T-helper 2 cell treated with Interferon-gamma antibody and Interleukin-4, amounts not matched to agents 5 μg/mL and 100 μg/mL, for 36 hours (primary cell): ENCODE data around the gene COX7C.
"Not testable (repeated sequence)": the region's sequence is repeated elsewhere in the genome, so short reads cannot be mapped to it uniquely, and the experiment has no call there.

Source experiments
- DNase-seq: peaks from one replicate; pipeline ENCODE4 v3.0.0; 2021; ENCODE audit warnings: low spot score
- H3K27ac Mint-ChIP-seq: one replicate; pipeline ENCODE4 v1.8.0; 2021; ENCODE audit warnings: mild to moderate bottlenecking, mixed read lengths
- H3K27me3 Mint-ChIP-seq: one replicate; pipeline ENCODE4 v1.8.0; 2021; ENCODE audit warnings: low read depth, mixed read lengths
- H3K36me3 Mint-ChIP-seq: one replicate; pipeline ENCODE4 v1.8.0; 2021; ENCODE audit warnings: low read depth, mixed read lengths
- H3K4me1 Mint-ChIP-seq: one replicate; pipeline ENCODE4 v1.8.0; 2021; ENCODE audit warnings: low read depth, mixed read lengths
- H3K4me3 Mint-ChIP-seq: one replicate; pipeline ENCODE4 v1.8.0; 2022; ENCODE audit warnings: mild to moderate bottlenecking, moderate library complexity, mixed read lengths
- H3K9me3 Mint-ChIP-seq: one replicate; pipeline ENCODE4 v1.8.0; 2021; ENCODE audit warnings: mixed read lengths

The COX7C gene, protein sequence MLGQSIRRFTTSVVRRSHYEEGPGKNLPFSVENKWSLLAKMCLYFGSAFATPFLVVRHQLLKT

GRCh38 chr5:86617756-86618576 is at the start of gene COX7C:
COX7C (plus strand) TSS chr5:86617941; CDS start chr5:86618056, 115 bp downstream.
- Mint-ChIP-seq H3K4me1 (peaks cover 18% of the 10 kb centered on the region), H3K27ac (peak within 1 kb of the TSS; percentile 99), H3K27me3 (peaks cover 6% of the 10 kb centered on the region), H3K9me3 (peaks cover 10% of the 10 kb centered on the region), H3K36me3 (peaks cover 47% of the 10 kb centered on the region), H3K4me3 (peak within 1 kb of the TSS; percentile 100)
- DNase-seq = peak; percentile 90

DNA sequence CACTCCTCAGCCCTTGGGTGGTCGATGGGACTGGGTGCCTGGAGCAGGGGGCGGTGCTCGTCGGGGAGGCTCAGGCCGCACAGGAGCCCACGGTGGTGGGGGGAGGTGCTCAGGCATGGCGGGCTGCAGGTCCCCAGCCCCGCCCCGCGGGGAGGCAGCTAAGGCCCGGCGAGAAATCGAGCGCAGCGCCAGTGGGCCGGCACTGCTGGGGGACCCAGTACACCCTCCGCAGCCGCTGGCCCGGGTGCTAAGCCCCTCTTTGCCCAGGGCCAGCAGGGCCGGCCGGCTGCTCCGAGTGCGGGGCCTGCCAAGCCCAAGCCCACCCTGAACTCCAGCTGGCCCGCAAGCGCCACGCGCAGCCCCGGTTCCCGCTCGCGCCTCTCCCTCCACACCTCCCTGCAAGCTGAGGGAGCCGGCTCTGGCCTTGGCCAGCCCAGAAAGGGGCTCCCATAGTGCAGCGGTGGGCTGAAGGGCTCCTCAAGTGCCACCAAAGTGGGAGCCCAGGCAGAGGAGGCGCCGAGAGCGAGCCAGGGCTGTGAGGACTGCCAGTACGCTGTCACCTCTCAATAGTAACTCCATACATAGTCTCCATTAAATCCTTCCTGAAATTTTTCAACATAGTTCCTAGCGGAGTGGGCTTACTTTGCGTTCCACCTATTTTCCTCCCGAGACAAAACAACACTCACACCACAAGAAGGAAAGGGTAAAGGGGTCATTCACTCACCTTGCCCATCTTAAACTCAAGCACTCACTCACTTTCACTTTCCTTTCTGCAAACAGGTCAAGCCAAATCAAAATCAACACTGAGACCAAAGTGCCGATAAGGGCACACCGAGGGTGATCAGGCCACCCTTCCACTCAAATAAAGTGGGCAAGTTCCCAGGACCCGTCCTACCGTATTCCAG is 48.0 kb upstream of the COX7C start:
- not testable (repeated sequence) for DNase-seq, H3K27me3 Mint-ChIP-seq, H3K36me3 Mint-ChIP-seq, H3K4me3 Mint-ChIP-seq, H3K27ac Mint-ChIP-seq, H3K4me1 Mint-ChIP-seq, H3K9me3 Mint-ChIP-seq

DNA sequence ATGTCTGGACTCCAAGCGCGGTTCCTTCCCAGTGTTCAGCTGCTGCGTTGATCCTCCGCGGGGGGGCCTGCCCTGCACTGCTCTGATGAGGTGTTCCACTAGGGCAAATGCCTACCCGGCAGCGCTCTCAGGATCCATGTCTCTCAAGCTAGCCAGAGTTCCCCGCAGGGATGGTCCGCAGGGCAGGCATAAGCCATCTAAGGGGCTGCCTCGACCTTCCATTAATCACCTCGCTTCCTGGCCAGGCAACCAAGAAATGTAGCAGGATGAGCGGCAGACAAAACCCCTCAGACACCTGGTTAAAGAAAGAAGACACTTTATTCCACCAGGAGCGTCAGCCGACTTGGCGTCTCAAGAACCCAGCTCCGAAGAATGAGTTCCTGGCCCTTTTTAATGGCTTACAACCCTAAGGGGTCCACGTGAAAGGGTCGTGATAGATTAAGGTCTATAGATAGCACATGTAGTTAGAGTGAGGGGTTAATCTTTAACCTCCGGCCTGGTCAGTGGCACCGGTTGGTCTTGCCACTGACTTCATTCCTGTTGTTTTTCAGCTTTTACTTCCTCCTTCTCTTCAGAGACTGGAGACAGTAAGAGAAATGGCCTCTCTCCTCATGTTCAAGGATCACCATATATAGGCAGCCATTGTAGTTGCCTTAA is 47.2 kb upstream of the COX7C start:
- Mint-ChIP-seq H3K9me3 (no peaks in the 10 kb centered on the region), H3K36me3 (no peaks in the 10 kb centered on the region), H3K27ac (no peak overlapping the region), H3K27me3 (no peaks in the 10 kb centered on the region), H3K4me3 (no peak overlapping the region), H3K4me1 (peaks cover 2% of the 10 kb centered on the region)
- no peak for DNase-seq

- H3K4me1 Mint-ChIP-seq, H3K4me3 Mint-ChIP-seq, H3K27me3 Mint-ChIP-seq, H3K9me3 Mint-ChIP-seq, H3K27ac Mint-ChIP-seq, H3K36me3 Mint-ChIP-seq, DNase-seq: not testable (repeated sequence)
These were observed 46.6 kb upstream of the COX7C start for GRCh38 chr5:86571109-86571508.

DNA sequence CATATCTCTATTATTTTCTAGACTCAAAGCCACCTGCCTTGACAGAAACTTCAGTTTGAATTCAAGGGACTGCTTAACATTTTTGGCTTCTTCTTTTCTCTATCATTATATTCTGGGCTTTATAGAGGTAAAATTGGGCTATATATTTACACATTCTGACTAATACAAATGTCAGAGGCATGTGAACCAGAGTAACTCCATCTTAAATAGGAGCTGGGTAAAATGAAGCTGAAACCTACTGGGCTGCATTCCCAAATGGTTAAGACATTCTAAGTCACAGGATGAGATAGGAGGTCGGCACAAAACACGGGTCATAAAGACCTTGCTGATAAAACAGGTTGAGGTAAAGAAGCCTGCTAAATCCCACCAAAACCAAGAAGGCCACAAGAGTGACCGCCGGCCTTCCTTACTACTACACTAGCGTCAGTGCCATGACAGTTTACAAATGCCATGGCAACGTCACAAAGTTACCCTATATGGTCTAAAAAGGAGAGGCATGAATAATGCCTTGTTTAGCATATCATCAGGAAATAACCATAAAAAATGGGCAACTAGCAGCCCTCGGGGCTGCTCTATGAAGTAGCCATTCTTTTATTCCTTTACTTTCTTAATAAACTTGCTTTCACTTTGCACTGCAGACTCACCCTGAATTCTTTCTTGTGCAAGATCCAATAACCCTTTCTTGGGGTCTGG is 44.8 kb upstream of the COX7C start:
- no peak for DNase-seq
- no peaks in the 10 kb centered on the region for H3K36me3 Mint-ChIP-seq
- peaks cover 2% of the 10 kb centered on the region for H3K4me1 Mint-ChIP-seq
- no peaks in the 10 kb centered on the region for H3K27me3 Mint-ChIP-seq
- H3K4me3 Mint-ChIP-seq = no peak overlapping the region
- H3K27ac Mint-ChIP-seq = no peak overlapping the region
- H3K9me3 Mint-ChIP-seq = no peaks in the 10 kb centered on the region

DNA sequence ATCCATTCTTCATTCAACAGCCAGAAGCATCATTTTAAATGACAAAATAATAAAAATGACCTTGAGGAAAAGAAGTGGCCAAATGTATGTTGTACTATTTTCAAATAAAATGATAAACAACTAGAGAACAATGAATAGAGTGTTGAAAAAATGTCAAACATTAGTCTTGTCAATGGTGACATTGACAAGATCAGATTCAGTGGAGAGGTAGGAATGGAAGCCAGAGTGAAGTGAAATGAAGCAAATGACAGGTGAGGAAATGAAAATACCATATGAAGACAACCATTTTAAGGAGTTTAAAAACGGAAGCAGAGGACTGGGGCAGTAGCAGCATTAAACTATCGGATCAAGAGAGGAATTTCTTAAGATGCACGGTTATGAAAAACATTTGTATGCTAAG is 38.2 kb upstream of the COX7C start:
- H3K4me3 Mint-ChIP-seq = no peak overlapping the region
- no peaks in the 10 kb centered on the region for H3K4me1 Mint-ChIP-seq
- H3K27me3 Mint-ChIP-seq = no peaks in the 10 kb centered on the region
- H3K27ac Mint-ChIP-seq = no peak overlapping the region
- no peaks in the 10 kb centered on the region for H3K36me3 Mint-ChIP-seq
- H3K9me3 Mint-ChIP-seq = no peaks in the 10 kb centered on the region
- no peak for DNase-seq

DNA sequence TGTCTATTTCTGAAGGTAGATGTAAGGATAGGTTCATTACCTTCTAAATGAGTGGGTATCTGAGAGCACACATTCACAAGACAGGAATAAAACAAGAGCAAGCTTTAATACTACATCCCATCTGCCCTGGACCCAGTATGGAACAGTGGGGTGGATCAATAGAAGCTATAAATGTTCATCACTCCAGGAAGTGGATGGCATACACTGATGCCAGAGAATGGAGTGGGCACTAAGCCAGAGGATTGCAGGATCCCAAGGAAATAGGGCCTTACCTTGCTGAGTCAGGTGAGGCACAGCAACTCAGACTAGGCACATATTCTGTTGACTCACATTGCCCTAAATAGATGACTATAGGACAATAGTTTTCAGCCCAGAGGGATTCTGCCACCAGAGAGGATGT is 21.3 kb upstream of the COX7C start:
- no peaks in the 10 kb centered on the region for H3K9me3 Mint-ChIP-seq
- no peaks in the 10 kb centered on the region for H3K4me1 Mint-ChIP-seq
- no peak overlapping the region for H3K27ac Mint-ChIP-seq
- no peak overlapping the region for H3K4me3 Mint-ChIP-seq
- H3K36me3 Mint-ChIP-seq = no peaks in the 10 kb centered on the region
- no peaks in the 10 kb centered on the region for H3K27me3 Mint-ChIP-seq
- DNase-seq = no peak

GRCh38 chr5:86605881-86606280 is 11.9 kb upstream of the COX7C start:
- Mint-ChIP-seq H3K27ac (no peak overlapping the region), H3K9me3 (no peaks in the 10 kb centered on the region), H3K4me1 (no peaks in the 10 kb centered on the region), H3K36me3 (no peaks in the 10 kb centered on the region), H3K4me3 (no peak overlapping the region), H3K27me3 (peaks cover 2% of the 10 kb centered on the region)
- DNase-seq = no peak

DNA sequence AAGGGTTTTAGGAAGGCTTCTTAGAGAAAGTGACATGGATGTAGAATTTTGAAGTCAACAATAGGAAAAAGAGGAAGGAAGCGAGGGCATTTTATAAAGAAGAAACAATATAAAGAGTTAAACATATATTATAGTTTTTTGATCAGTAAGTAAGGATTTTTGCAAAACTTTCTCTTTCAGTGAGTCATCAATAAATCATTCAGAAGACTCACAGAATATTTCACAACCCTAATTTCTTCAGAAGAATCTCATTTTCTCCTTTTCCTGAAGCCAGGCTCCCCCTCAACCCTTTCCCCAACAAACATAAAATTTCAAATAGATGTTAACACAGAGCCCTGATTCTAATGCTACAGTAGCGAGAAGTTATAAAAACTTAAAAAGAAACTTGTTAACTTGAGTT is 4.3 kb upstream of the COX7C start:
- no peak for DNase-seq
- H3K36me3 Mint-ChIP-seq = peaks cover 11% of the 10 kb centered on the region
- H3K9me3 Mint-ChIP-seq = peaks cover 10% of the 10 kb centered on the region
- H3K27ac Mint-ChIP-seq = no peak overlapping the region
- H3K4me3 Mint-ChIP-seq = no peak overlapping the region
- H3K27me3 Mint-ChIP-seq = peaks cover 15% of the 10 kb centered on the region
- H3K4me1 Mint-ChIP-seq = peaks cover 1% of the 10 kb centered on the region

DNA sequence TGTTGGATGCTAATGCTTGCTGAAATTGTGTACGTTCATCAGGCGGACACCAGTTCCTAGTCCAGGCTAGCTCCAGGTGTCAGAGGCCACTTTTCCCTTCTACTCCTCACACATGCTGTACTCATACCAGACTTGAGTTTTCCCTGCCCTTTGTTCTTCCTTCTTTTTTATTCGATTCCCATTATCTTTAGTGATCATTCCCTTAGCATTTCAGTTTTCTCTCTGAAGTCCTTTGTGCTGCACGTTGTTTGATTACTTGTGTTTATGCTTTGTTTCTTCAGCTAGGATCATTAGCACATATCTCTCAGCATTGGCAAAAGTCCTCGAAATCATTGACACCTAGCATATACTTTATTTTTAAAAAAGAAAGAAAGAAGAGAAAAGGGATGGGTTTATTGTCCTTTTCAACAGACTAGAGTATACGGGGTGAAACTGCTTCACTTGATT is 409 bp upstream of the COX7C start:
- peak overlapping the region; percentile 100 for H3K4me3 Mint-ChIP-seq
- no peak for DNase-seq
- H3K27ac Mint-ChIP-seq = no peak overlapping the region
- H3K4me1 Mint-ChIP-seq = peaks cover 18% of the 10 kb centered on the region
- peaks cover 9% of the 10 kb centered on the region for H3K27me3 Mint-ChIP-seq
- H3K9me3 Mint-ChIP-seq = peaks cover 10% of the 10 kb centered on the region
- peaks cover 43% of the 10 kb centered on the region for H3K36me3 Mint-ChIP-seq

DNA sequence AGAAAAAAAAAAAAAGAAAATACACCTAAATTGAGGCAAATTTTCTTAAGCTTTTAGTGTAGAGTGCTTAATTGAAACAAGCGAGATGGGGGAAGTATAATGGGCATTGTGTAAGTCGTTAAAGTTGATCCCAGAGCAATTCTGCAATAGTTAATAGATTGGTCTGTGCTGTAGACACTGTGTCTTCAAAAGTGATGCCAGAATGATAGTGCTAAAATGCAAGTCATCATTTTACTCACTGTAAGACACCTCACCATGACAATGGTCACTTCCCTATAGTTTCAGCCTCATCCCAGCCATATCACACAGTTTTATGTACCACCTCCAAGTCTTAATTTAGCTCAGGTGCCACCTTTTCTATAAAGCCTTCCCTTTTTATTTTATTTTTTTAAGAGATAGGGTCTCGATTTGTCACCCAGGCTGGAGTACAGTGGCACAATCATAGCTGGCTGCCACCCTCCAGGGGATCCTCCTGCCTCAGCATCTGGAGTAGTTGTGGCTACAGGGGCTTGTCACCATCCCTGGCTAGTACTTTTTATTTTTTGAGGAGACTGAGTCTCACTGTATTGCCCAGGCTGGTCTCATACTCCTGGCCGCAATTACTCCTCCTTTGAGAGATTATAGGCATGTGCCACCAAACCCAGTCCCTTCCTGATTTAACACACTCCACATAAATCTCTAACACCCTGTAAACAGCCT is 6.2 kb downstream of the COX7C start:
- Mint-ChIP-seq H3K4me3 (no peak overlapping the region), H3K27ac (no peak overlapping the region), H3K9me3 (no peaks in the 10 kb centered on the region), H3K36me3 (peaks cover 35% of the 10 kb centered on the region), H3K27me3 (peaks cover 9% of the 10 kb centered on the region), H3K4me1 (peaks cover 16% of the 10 kb centered on the region)
- DNase-seq = no peak

GRCh38 chr5:86625148-86625547 is 7.4 kb downstream of the COX7C start:
- Mint-ChIP-seq H3K36me3 (peaks cover 23% of the 10 kb centered on the region), H3K27me3 (peaks cover 13% of the 10 kb centered on the region), H3K9me3 (no peaks in the 10 kb centered on the region), H3K4me3 (no peak overlapping the region), H3K4me1 (peaks cover 4% of the 10 kb centered on the region), H3K27ac (no peak overlapping the region)
- DNase-seq = no peak

GRCh38 chr5:86626149-86626548 is 8.4 kb downstream of the COX7C start:
- Mint-ChIP-seq H3K36me3 (peaks cover 14% of the 10 kb centered on the region), H3K4me1 (no peaks in the 10 kb centered on the region), H3K27me3 (peaks cover 15% of the 10 kb centered on the region), H3K4me3 (no peak overlapping the region), H3K9me3 (no peaks in the 10 kb centered on the region), H3K27ac (no peak overlapping the region)
- DNase-seq = no peak
